ENCODE data around the gene EMD.

Gene EMD

GRCh38 chrX:154348114-154348531 is 31.0 kb upstream of the EMD start:
- H3K27ac ChIP-seq = peak overlapping the region in 1 of 2 donors; percentile 23
- DNase-seq (ENCODE audit: low spot score) = no peak
- no peak for TF ChIP-seq CTCF (IDR thresholded peaks at IDR 0.05)
- no peak overlapping the region for H3K4me3 ChIP-seq

- no peak for DNase-seq (ENCODE audit: low spot score)
- TF ChIP-seq CTCF (IDR thresholded peaks at IDR 0.05) = no peak
- H3K4me3 ChIP-seq = no peak overlapping the region
- peak overlapping the region in 1 of 2 donors; percentile 62 for H3K27ac ChIP-seq
Measured at GRCh38 chrX:154348646-154349358, 30.3 kb upstream of the EMD start.

- peak overlapping the region in 1 of 2 donors; percentile 62 for H3K27ac ChIP-seq
- DNase-seq (ENCODE audit: low spot score) = no peak
- no peak for TF ChIP-seq CTCF (IDR thresholded peaks at IDR 0.05)
- H3K4me3 ChIP-seq = no peak overlapping the region
Measured at GRCh38 chrX:154349359-154349935, 29.6 kb upstream of the EMD start.

- H3K4me3 ChIP-seq = no peak overlapping the region
- no peak for DNase-seq (ENCODE audit: low spot score)
- no peak for TF ChIP-seq CTCF (IDR thresholded peaks at IDR 0.05)
- peak overlapping the region in 1 of 2 donors; percentile 62 for H3K27ac ChIP-seq
Measured at GRCh38 chrX:154349979-154350378, 29.1 kb upstream of the EMD start.

GRCh38 chrX:154350429-154351182 is 28.5 kb upstream of the EMD start:
- TF ChIP-seq CTCF (IDR thresholded peaks at IDR 0.05) = no peak
- no peak for DNase-seq (ENCODE audit: low spot score)
- H3K4me3 ChIP-seq = no peak overlapping the region
- H3K27ac ChIP-seq = peak overlapping the region in 1 of 2 donors; percentile 51

- no peak for DNase-seq (ENCODE audit: low spot score)
- TF ChIP-seq CTCF (IDR thresholded peaks at IDR 0.05) = no peak
- Histone ChIP-seq H3K4me3 (no peak overlapping the region), H3K27ac (peak overlapping the region in 1 of 2 donors; percentile 51)
Measured at GRCh38 chrX:154351183-154352011, 27.7 kb upstream of the EMD start.

Measured in coronary artery (tissue), 2 donors.